HepG2 (cell line): Measurements from ENCODE around the gene PTPMT1. TPM values are rescaled to one million over a fixed set of nuclear protein-coding genes. Genes with fewer than 3 reads are reported as not detected.
"Not testable (repeated sequence)": the region's sequence is repeated elsewhere in the genome, so short reads cannot be mapped to it uniquely, and the experiment has no call there.

ENCODE experiments used
- ATAC-seq: fragments of 200-7000 bp; cut with Tn5 transposase; 3 replicates; pipeline ENCODE4 v1.9.1; 2020; ENCODE audit warnings: mild to moderate bottlenecking, moderate library complexity
- BruUV-seq: library from RNA; stranded (reverse); fragments of 400-500 nt; replicated peaks from 2 replicates; lab custom pipeline; 2021; lab: Mats Ljungman, UMichigan
- CTCF ChIA-PET: fragments of 300-600 bp; formaldehyde crosslinking; extraction: SDS; loops from one replicate; lab custom pipeline; 2021; ENCODE audit warnings: low total read pairs, inconsistent platforms, low intra/inter-chr PET ratio; lab: Yijun Ruan, JAX
- POLR2A ChIA-PET: fragments of 350-600 bp; sonication (Branson Sonifier 250); formaldehyde crosslinking; loops from one replicate; lab custom pipeline; 2020; ENCODE audit warnings: antibody characterized with exemption, inconsistent platforms; lab: Yijun Ruan, JAX
- DNase-seq: peaks from one replicate; pipeline ENCODE4 v3.0.0-alpha.2; 2015; ENCODE audit warnings: low spot score
- FAIRE-seq: peaks from 3 replicates; lab custom pipeline; 2011; peaks lifted over from hg19 to GRCh38; lab: Jason Lieb, UNC
- H2AFZ ChIP-seq: one replicate; pipeline ENCODE4 v1.6.1; 2011; ENCODE audit warnings: low read length, inconsistent platforms
- H3K27ac ChIP-seq: fragments of 300-600 bp; 3 replicates; pipeline ENCODE4 v1.8.0; 2011; ENCODE audit warnings: mixed run types, mild to moderate bottlenecking, mixed read lengths, low read length, inconsistent platforms; ENCODE audit not compliant: insufficient read depth; ENCODE audit errors: extremely low read length
- H3K27me3 ChIP-seq, 2 experiments: fragments of 200-600 bp in 1 of 2; 2 replicates in 1 of 2; 3 replicates in 1 of 2; pipeline versions ENCODE4 v1.6.0 to v1.8.0; 2011; ENCODE audit warnings: low read length in 2 of 2, mild to moderate bottlenecking in 2 of 2, moderate library complexity in 2 of 2, inconsistent platforms in 1 of 2; ENCODE audit not compliant: insufficient read depth in 2 of 2, control insufficient read depth in 1 of 2
- H3K36me3 ChIP-seq, 2 experiments: fragments of 200-600 bp in 1 of 2; replicated peaks in 1 of 2; 2 replicates in 1 of 2; 3 replicates in 1 of 2; pipeline versions ENCODE4 v1.5.1 to v1.8.0; 2011; ENCODE audit warnings: low read length in 2 of 2, inconsistent platforms in 1 of 2; ENCODE audit not compliant: insufficient read depth in 2 of 2, control insufficient read depth in 1 of 2
- H3K4me1 ChIP-seq: 2 replicates; pipeline ENCODE4 v1.5.1; 2012; ENCODE audit warnings: low read length, inconsistent platforms; ENCODE audit not compliant: insufficient read depth
- H3K4me2 ChIP-seq: 2 replicates; pipeline ENCODE4 v1.6.0; 2011; ENCODE audit warnings: low read depth, low read length, inconsistent platforms
- H3K4me3 ChIP-seq, 3 experiments: fragments of 200-600 bp in 1 of 3; sonication (generic), shearing (Covaris generic) in 1 of 3; replicated peaks in 1 of 3; 2 replicates each; pipeline ENCODE4 v1.5.1; 2011 to 2016; ENCODE audit warnings: low read length in 3 of 3, inconsistent platforms in 2 of 3, low read depth in 2 of 3, mild to moderate bottlenecking in 2 of 3, control low read depth in 1 of 3, mixed read lengths in 1 of 3; ENCODE audit not compliant: insufficient read depth in 1 of 3
- H3K79me2 ChIP-seq: one replicate; pipeline ENCODE4 v1.6.1; 2011; ENCODE audit warnings: low read length, inconsistent platforms; ENCODE audit not compliant: insufficient read depth
- H3K9ac ChIP-seq: 2 replicates; pipeline ENCODE4 v1.6.0; 2011; ENCODE audit warnings: mild to moderate bottlenecking, low read depth, low read length, inconsistent platforms; ENCODE audit not compliant: insufficient read depth
- H3K9me3 ChIP-seq: 2 replicates; pipeline ENCODE4 v1.5.1; 2012; ENCODE audit warnings: mild to moderate bottlenecking, low read length
- H4K20me1 ChIP-seq: 2 replicates; pipeline ENCODE4 v1.6.0; 2011; ENCODE audit warnings: inconsistent platforms, mild to moderate bottlenecking, low read length, moderate library complexity; ENCODE audit not compliant: insufficient read depth
- HMGXB4 ChIP-seq, 2 experiments: sonication (generic) in 1 of 2; formaldehyde crosslinking in 1 of 2; IDR thresholded peaks; 2 replicates each; pipeline versions ENCODE4 v1.4.0 to v1.6.1; 2018 to 2020; ENCODE audit warnings: missing genetic modification reagents in 2 of 2, borderline replicate concordance in 1 of 2, low read depth in 1 of 2, mild to moderate bottlenecking in 1 of 2, missing biosample characterization in 1 of 2
- SNRNP70 ChIP-seq: fragments of 200-400 bp; formaldehyde crosslinking; IDR thresholded peaks from 2 replicates; pipeline ENCODE4 v1.6.1; 2017; ENCODE audit warnings: mild to moderate bottlenecking, low read depth, low read length, moderate library complexity
- ZNF12 ChIP-seq: sonication (generic); formaldehyde crosslinking; IDR thresholded peaks from 2 replicates; pipeline ENCODE4 v1.5.0; 2020; ENCODE audit warnings: missing genetic modification reagents
- WGBS: methylation state at CpG from one replicate; pipeline ENCODE4 v1.1.6; 2017; ENCODE audit warnings: low lambda C conversion rate; 5-methylcytosine and 5-hydroxymethylcytosine counted together
- in situ Hi-C: cut with HindIII; loops from 2 replicates; pipeline ENCODE4 v1.10.0; 2017; ENCODE audit warnings: low pct_unique_long_range_greater_than_20kb; ENCODE audit not compliant: extremely low pct_ligation_motif_present
- intact Hi-C: fragments of 100-400 bp; cut with micrococcal nuclease; formaldehyde crosslinking; loops from one replicate; pipeline ENCODE4 v1.10.0; 2022; ENCODE audit not compliant: unreplicated experiment
- polyA plus RNA-seq, 8 experiments: library from polyadenylated mRNA; depleted of rRNA in 3 of 8; stranded (reverse) in 7 of 8; unstranded in 1 of 8; fragments of >200 nt; fragmentation: Illumina TruSeq in 4 of 8; extraction: Trizol in 4 of 8; gene quantifications; 2 replicates each; pipeline versions ENCODE4 v1.2.1 to v1.2.3, GENCODE V29; 2011 to 2016; ENCODE audit warnings: low read depth in 4 of 8, missing spikeins in 1 of 8, mixed read lengths in 1 of 8; ENCODE audit not compliant: insufficient read depth in 1 of 8
- total RNA-seq, 5 experiments: library from RNA; depleted of rRNA; stranded (reverse); fragments of >200 nt; fragmentation: Illumina TruSeq; extraction: Trizol; gene quantifications; 2 replicates each; pipeline ENCODE4 v1.2.3, GENCODE V29; 2016; ENCODE audit warnings: low read depth in 1 of 5

PTPMT1 gene
- total and polyA plus RNA-seq, 2 of the 13 experiments (the other 11 are each of a cell fraction or from before 2014, with no cell fraction given) = 55.6 to 129 TPM

DNA sequence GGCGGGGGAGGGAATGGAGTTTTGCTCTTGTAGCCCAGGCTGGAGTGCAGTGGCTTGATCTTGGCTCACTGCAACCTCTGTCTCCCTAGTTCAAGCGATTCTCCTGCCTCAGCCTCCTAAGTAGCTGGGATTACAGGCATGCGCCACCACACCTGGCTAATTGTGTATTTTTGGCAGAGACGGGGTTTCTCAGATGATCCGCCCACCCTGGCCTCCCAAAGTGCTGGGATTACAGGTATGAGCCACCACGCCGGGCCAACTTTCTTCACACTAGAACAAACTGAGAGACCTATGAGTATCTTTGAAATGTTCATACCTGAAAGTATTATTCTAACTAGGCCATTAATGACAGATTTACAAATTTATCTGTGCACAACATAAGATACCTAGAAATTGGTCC, 19.1 kb upstream of the PTPMT1 start:
- H3K9me3 ChIP-seq, H3K4me3 ChIP-seq, FAIRE-seq, H3K27me3 ChIP-seq, ATAC-seq, BruUV-seq, H3K27ac ChIP-seq, intact Hi-C loops, H3K4me2 ChIP-seq, H3K9ac ChIP-seq, CTCF ChIA-PET, H2AFZ ChIP-seq, DNase-seq, in situ Hi-C loops, POLR2A ChIA-PET, H3K36me3 ChIP-seq: not testable (repeated sequence)
- Histone ChIP-seq H3K79me2 (peaks cover 90% of the 10 kb centered on the region), H4K20me1 (peaks cover 64% of the 10 kb centered on the region), H3K4me1 (peaks cover 39% of the 10 kb centered on the region)
- WGBS = 85% methylated on average over 7 of the region's 7 CpGs

DNA sequence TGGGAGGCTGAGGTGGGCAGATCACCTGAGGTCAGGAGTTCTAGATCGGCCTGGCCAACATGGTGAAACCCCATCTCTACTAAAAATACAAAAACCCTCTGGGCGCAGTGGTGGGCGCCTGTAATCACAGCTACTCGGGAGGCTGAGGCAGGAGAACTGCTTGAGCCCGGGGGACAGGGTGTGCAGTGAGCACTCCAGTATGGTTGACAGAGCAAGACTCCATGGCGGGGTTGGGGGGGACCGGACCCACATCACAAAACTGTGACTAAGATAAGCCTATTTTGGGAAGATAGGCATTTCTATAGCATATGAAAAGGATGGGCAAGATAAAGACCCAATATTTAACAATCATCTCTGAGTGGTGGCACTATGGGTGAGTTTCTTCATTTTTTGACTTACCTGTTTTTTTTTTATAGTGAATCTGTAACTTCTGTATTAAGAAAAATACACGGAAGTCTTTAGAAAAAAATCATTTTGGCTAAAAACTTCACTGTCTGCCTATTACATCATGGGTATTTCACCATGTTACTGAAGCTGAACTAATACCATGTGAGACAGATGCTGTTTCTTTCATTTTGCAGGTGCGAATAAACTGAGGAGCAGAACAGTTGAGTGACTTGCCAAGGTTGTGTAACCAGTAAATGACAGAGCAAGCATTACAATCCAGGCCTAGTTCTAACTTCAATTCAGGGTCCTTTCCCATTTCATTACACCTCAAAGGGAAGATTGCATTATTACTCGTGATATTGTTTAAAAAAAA, 14.9 kb upstream of the PTPMT1 start:
- Histone ChIP-seq H3K36me3 (peaks cover 0 to 6% of the 10 kb centered on the region in 2 experiments; a peak in 2 of 5 replicates), H3K4me1 (peaks cover 40% of the 10 kb centered on the region), H3K9me3 (no peaks in the 10 kb centered on the region), H3K79me2 (peaks cover 66% of the 10 kb centered on the region), H4K20me1 (peaks cover 45% of the 10 kb centered on the region), H3K27ac (peak overlapping the region; percentile 20), H3K4me2 (peak overlapping the region; percentile 81), H3K4me3 (peak overlapping the region in 1 of 3 experiments; percentile 69; a peak in 3 of 6 replicates), H3K27me3 (no peaks in the 10 kb centered on the region), H3K9ac (no peak overlapping the region), H2AFZ (no peak overlapping the region)
- ChIA-PET POLR2A (interaction anchor here (1.4 kb wide), 1 partner anchor 13 kb away, joined by 3 read pairs; no protein-coding TSS in a partner anchor), CTCF (no interaction called here)
- no TSS peak for BruUV-seq
- no peak for FAIRE-seq
- TF ChIP-seq ZNF12 (CRISPR knock-in tag) (peak; percentile 88), SNRNP70 (no peak), HMGXB4 (CRISPR knock-in tag; IDR thresholded peaks at IDR 0.05; ENCODE audit: borderline replicate concordance in 1 of 2, low read depth in 1 of 2) (0 out of 4 replicates have a peak, but pooled peaks of 1 of the 2 experiments have one; percentile 14)
- in situ Hi-C loops (no loop called here), intact Hi-C loops (loop anchor here (5.0 kb wide), 1 partner anchor 63 kb away; no protein-coding TSS in a partner anchor)
- WGBS = 95% methylated on average over 10 of the region's 10 CpGs
- no peak for ATAC-seq
- DNase-seq = no peak
